ENCODE data around the gene TENT4A.

Gene TENT4A

GRCh38 chr5:6678385-6678784, 34.8 kb upstream of the TENT4A start:
- Histone ChIP-seq H3K36me3 (ENCODE audit: control insufficient read depth in 2 of 2, insufficient read depth in 2 of 2, low read length in 2 of 2) (no peaks in the 10 kb centered on the region), H3K27ac (ENCODE audit: low read depth in 2 of 2, low read length in 2 of 2) (no peak overlapping the region), H3K9ac (ENCODE audit: low read depth in 1 of 2, low read length in 2 of 2) (no peak overlapping the region), H3K4me1 (ENCODE audit: control insufficient read depth in 2 of 2, insufficient read depth in 2 of 2, low read length in 2 of 2) (no peaks in the 10 kb centered on the region), H3K27me3 (ENCODE audit: control insufficient read depth in 2 of 2, insufficient read depth in 2 of 2, low read length in 2 of 2) (no peaks in the 10 kb centered on the region), H3K4me3 (ENCODE audit: low read length in 2 of 2) (no peak overlapping the region), H3K9me3 (ENCODE audit: control insufficient read depth in 2 of 2, low read length in 2 of 2) (no peaks in the 10 kb centered on the region)

GRCh38 chr5:6680922-6681321, 32.3 kb upstream of the TENT4A start:
- H3K9ac ChIP-seq (ENCODE audit: low read depth in 1 of 2, low read length in 2 of 2): no peak overlapping the region
- no peak overlapping the region for H3K27ac ChIP-seq (ENCODE audit: low read depth in 2 of 2, low read length in 2 of 2)
- no peak overlapping the region for H3K4me3 ChIP-seq (ENCODE audit: low read length in 2 of 2)
- no peaks in the 10 kb centered on the region for H3K4me1 ChIP-seq (ENCODE audit: control insufficient read depth in 2 of 2, insufficient read depth in 2 of 2, low read length in 2 of 2)
- H3K27me3 ChIP-seq (ENCODE audit: control insufficient read depth in 2 of 2, insufficient read depth in 2 of 2, low read length in 2 of 2): no peaks in the 10 kb centered on the region
- no peaks in the 10 kb centered on the region for H3K36me3 ChIP-seq (ENCODE audit: control insufficient read depth in 2 of 2, insufficient read depth in 2 of 2, low read length in 2 of 2)
- H3K9me3 ChIP-seq (ENCODE audit: control insufficient read depth in 2 of 2, low read length in 2 of 2): no peaks in the 10 kb centered on the region

- Histone ChIP-seq H3K36me3 (ENCODE audit: control insufficient read depth in 2 of 2, insufficient read depth in 2 of 2, low read length in 2 of 2) (no peaks in the 10 kb centered on the region), H3K9me3 (ENCODE audit: control insufficient read depth in 2 of 2, low read length in 2 of 2) (no peaks in the 10 kb centered on the region), H3K9ac (ENCODE audit: low read depth in 1 of 2, low read length in 2 of 2) (no peak overlapping the region), H3K4me3 (ENCODE audit: low read length in 2 of 2) (no peak overlapping the region), H3K4me1 (ENCODE audit: control insufficient read depth in 2 of 2, insufficient read depth in 2 of 2, low read length in 2 of 2) (no peaks in the 10 kb centered on the region), H3K27ac (ENCODE audit: low read depth in 2 of 2, low read length in 2 of 2) (no peak overlapping the region), H3K27me3 (ENCODE audit: control insufficient read depth in 2 of 2, insufficient read depth in 2 of 2, low read length in 2 of 2) (no peaks in the 10 kb centered on the region)
Observed at GRCh38 chr5:6681682-6682081, 31.6 kb upstream of the TENT4A start.

- Histone ChIP-seq H3K4me3 (ENCODE audit: low read length in 2 of 2) (no peak overlapping the region), H3K9me3 (ENCODE audit: control insufficient read depth in 2 of 2, low read length in 2 of 2) (no peaks in the 10 kb centered on the region), H3K27ac (ENCODE audit: low read depth in 2 of 2, low read length in 2 of 2) (no peak overlapping the region), H3K9ac (ENCODE audit: low read depth in 1 of 2, low read length in 2 of 2) (no peak overlapping the region), H3K4me1 (ENCODE audit: control insufficient read depth in 2 of 2, insufficient read depth in 2 of 2, low read length in 2 of 2) (peaks cover 0 to 3% of the 10 kb centered on the region in 2 donors), H3K27me3 (ENCODE audit: control insufficient read depth in 2 of 2, insufficient read depth in 2 of 2, low read length in 2 of 2) (no peaks in the 10 kb centered on the region), H3K36me3 (ENCODE audit: control insufficient read depth in 2 of 2, insufficient read depth in 2 of 2, low read length in 2 of 2) (no peaks in the 10 kb centered on the region)
Observed at GRCh38 chr5:6682239-6682638, 31.0 kb upstream of the TENT4A start.

GRCh38 chr5:6683241-6683640, 30.0 kb upstream of the TENT4A start:
- no peaks in the 10 kb centered on the region for H3K36me3 ChIP-seq (ENCODE audit: control insufficient read depth in 2 of 2, insufficient read depth in 2 of 2, low read length in 2 of 2)
- H3K9me3 ChIP-seq (ENCODE audit: control insufficient read depth in 2 of 2, low read length in 2 of 2): no peaks in the 10 kb centered on the region
- H3K27me3 ChIP-seq (ENCODE audit: control insufficient read depth in 2 of 2, insufficient read depth in 2 of 2, low read length in 2 of 2): peaks cover 0 to 2% of the 10 kb centered on the region in 2 donors
- H3K4me3 ChIP-seq (ENCODE audit: low read length in 2 of 2): no peak overlapping the region
- peaks cover 0 to 4% of the 10 kb centered on the region in 2 donors for H3K4me1 ChIP-seq (ENCODE audit: control insufficient read depth in 2 of 2, insufficient read depth in 2 of 2, low read length in 2 of 2)
- no peak overlapping the region for H3K27ac ChIP-seq (ENCODE audit: low read depth in 2 of 2, low read length in 2 of 2)
- H3K9ac ChIP-seq (ENCODE audit: low read depth in 1 of 2, low read length in 2 of 2): no peak overlapping the region

GRCh38 chr5:6684075-6684474, 29.2 kb upstream of the TENT4A start:
- Histone ChIP-seq H3K27me3 (ENCODE audit: control insufficient read depth in 2 of 2, insufficient read depth in 2 of 2, low read length in 2 of 2) (peaks cover 0 to 2% of the 10 kb centered on the region in 2 donors), H3K4me1 (ENCODE audit: control insufficient read depth in 2 of 2, insufficient read depth in 2 of 2, low read length in 2 of 2) (peaks cover 0 to 4% of the 10 kb centered on the region in 2 donors), H3K9ac (ENCODE audit: low read depth in 1 of 2, low read length in 2 of 2) (no peak overlapping the region), H3K27ac (ENCODE audit: low read depth in 2 of 2, low read length in 2 of 2) (no peak overlapping the region), H3K4me3 (ENCODE audit: low read length in 2 of 2) (no peak overlapping the region), H3K36me3 (ENCODE audit: control insufficient read depth in 2 of 2, insufficient read depth in 2 of 2, low read length in 2 of 2) (no peaks in the 10 kb centered on the region), H3K9me3 (ENCODE audit: control insufficient read depth in 2 of 2, low read length in 2 of 2) (no peaks in the 10 kb centered on the region)

- peaks cover 0 to 4% of the 10 kb centered on the region in 2 donors for H3K4me1 ChIP-seq (ENCODE audit: control insufficient read depth in 2 of 2, insufficient read depth in 2 of 2, low read length in 2 of 2)
- no peak overlapping the region for H3K4me3 ChIP-seq (ENCODE audit: low read length in 2 of 2)
- H3K36me3 ChIP-seq (ENCODE audit: control insufficient read depth in 2 of 2, insufficient read depth in 2 of 2, low read length in 2 of 2): no peaks in the 10 kb centered on the region
- H3K9ac ChIP-seq (ENCODE audit: low read depth in 1 of 2, low read length in 2 of 2): no peak overlapping the region
- peaks cover 2 to 5% of the 10 kb centered on the region in 2 donors for H3K27me3 ChIP-seq (ENCODE audit: control insufficient read depth in 2 of 2, insufficient read depth in 2 of 2, low read length in 2 of 2)
- no peaks in the 10 kb centered on the region for H3K9me3 ChIP-seq (ENCODE audit: control insufficient read depth in 2 of 2, low read length in 2 of 2)
- H3K27ac ChIP-seq (ENCODE audit: low read depth in 2 of 2, low read length in 2 of 2): no peak overlapping the region
Observed at GRCh38 chr5:6686501-6686900, 26.7 kb upstream of the TENT4A start.

- Histone ChIP-seq H3K36me3 (ENCODE audit: control insufficient read depth in 2 of 2, insufficient read depth in 2 of 2, low read length in 2 of 2) (no peaks in the 10 kb centered on the region), H3K4me1 (ENCODE audit: control insufficient read depth in 2 of 2, insufficient read depth in 2 of 2, low read length in 2 of 2) (peaks cover 0 to 4% of the 10 kb centered on the region in 2 donors), H3K27me3 (ENCODE audit: control insufficient read depth in 2 of 2, insufficient read depth in 2 of 2, low read length in 2 of 2) (peaks cover 2 to 5% of the 10 kb centered on the region in 2 donors), H3K4me3 (ENCODE audit: low read length in 2 of 2) (peak overlapping the region in 1 of 2 donors; percentile 45), H3K9ac (ENCODE audit: low read depth in 1 of 2, low read length in 2 of 2) (no peak overlapping the region), H3K9me3 (ENCODE audit: control insufficient read depth in 2 of 2, low read length in 2 of 2) (no peaks in the 10 kb centered on the region), H3K27ac (ENCODE audit: low read depth in 2 of 2, low read length in 2 of 2) (no peak overlapping the region)
Observed at GRCh38 chr5:6686915-6687409, 26.3 kb upstream of the TENT4A start.

GRCh38 chr5:6687505-6687904, 25.7 kb upstream of the TENT4A start:
- H3K9ac ChIP-seq (ENCODE audit: low read depth in 1 of 2, low read length in 2 of 2): no peak overlapping the region
- no peak overlapping the region for H3K27ac ChIP-seq (ENCODE audit: low read depth in 2 of 2, low read length in 2 of 2)
- no peaks in the 10 kb centered on the region for H3K36me3 ChIP-seq (ENCODE audit: control insufficient read depth in 2 of 2, insufficient read depth in 2 of 2, low read length in 2 of 2)
- H3K27me3 ChIP-seq (ENCODE audit: control insufficient read depth in 2 of 2, insufficient read depth in 2 of 2, low read length in 2 of 2): peaks cover 2 to 5% of the 10 kb centered on the region in 2 donors
- H3K9me3 ChIP-seq (ENCODE audit: control insufficient read depth in 2 of 2, low read length in 2 of 2): no peaks in the 10 kb centered on the region
- H3K4me1 ChIP-seq (ENCODE audit: control insufficient read depth in 2 of 2, insufficient read depth in 2 of 2, low read length in 2 of 2): peaks cover 0 to 4% of the 10 kb centered on the region in 2 donors
- no peak overlapping the region for H3K4me3 ChIP-seq (ENCODE audit: low read length in 2 of 2)

GRCh38 chr5:6692906-6693305, 20.3 kb upstream of the TENT4A start:
- peaks cover 2 to 5% of the 10 kb centered on the region in 2 donors for H3K27me3 ChIP-seq (ENCODE audit: control insufficient read depth in 2 of 2, insufficient read depth in 2 of 2, low read length in 2 of 2)

GRCh38 chr5:6698696-6699095, 14.5 kb upstream of the TENT4A start:
- H3K36me3 ChIP-seq (ENCODE audit: control insufficient read depth in 2 of 2, insufficient read depth in 2 of 2, low read length in 2 of 2): no peaks in the 10 kb centered on the region
- peaks cover 0 to 2% of the 10 kb centered on the region in 2 donors for H3K27me3 ChIP-seq (ENCODE audit: control insufficient read depth in 2 of 2, insufficient read depth in 2 of 2, low read length in 2 of 2)
- no peak overlapping the region for H3K4me3 ChIP-seq (ENCODE audit: low read length in 2 of 2)
- H3K9me3 ChIP-seq (ENCODE audit: control insufficient read depth in 2 of 2, low read length in 2 of 2): no peaks in the 10 kb centered on the region
- H3K4me1 ChIP-seq (ENCODE audit: control insufficient read depth in 2 of 2, insufficient read depth in 2 of 2, low read length in 2 of 2): peaks cover 0 to 2% of the 10 kb centered on the region in 2 donors
- no peak overlapping the region for H3K9ac ChIP-seq (ENCODE audit: low read depth in 1 of 2, low read length in 2 of 2)
- no peak overlapping the region for H3K27ac ChIP-seq (ENCODE audit: low read depth in 2 of 2, low read length in 2 of 2)

More at GRCh38 chr5:6692906-6693305, 20.3 kb upstream of the TENT4A start:
- Histone ChIP-seq H3K27ac (ENCODE audit: low read depth in 2 of 2, low read length in 2 of 2) (no peak overlapping the region), H3K4me3 (ENCODE audit: low read length in 2 of 2) (no peak overlapping the region), H3K4me1 (ENCODE audit: control insufficient read depth in 2 of 2, insufficient read depth in 2 of 2, low read length in 2 of 2) (no peaks in the 10 kb centered on the region), H3K36me3 (ENCODE audit: control insufficient read depth in 2 of 2, insufficient read depth in 2 of 2, low read length in 2 of 2) (no peaks in the 10 kb centered on the region), H3K9ac (ENCODE audit: low read depth in 1 of 2, low read length in 2 of 2) (no peak overlapping the region), H3K9me3 (ENCODE audit: control insufficient read depth in 2 of 2, low read length in 2 of 2) (no peaks in the 10 kb centered on the region)

Measured in mucosa of rectum (tissue), 2 donors.